HuH-7 (cell line): ENCODE measurements around the gene SELENOS.
A peak's percentile ranks its signal among the peaks of the same experiment; 100 is the strongest.

Experiments
- DNase-seq: peaks from one replicate; pipeline ENCODE4 v3.0.0; 2011; ENCODE audit warnings: low spot score

Gene SELENOS, protein sequence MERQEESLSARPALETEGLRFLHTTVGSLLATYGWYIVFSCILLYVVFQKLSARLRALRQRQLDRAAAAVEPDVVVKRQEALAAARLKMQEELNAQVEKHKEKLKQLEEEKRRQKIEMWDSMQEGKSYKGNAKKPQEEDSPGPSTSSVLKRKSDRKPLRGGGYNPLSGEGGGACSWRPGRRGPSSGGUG

DNA sequence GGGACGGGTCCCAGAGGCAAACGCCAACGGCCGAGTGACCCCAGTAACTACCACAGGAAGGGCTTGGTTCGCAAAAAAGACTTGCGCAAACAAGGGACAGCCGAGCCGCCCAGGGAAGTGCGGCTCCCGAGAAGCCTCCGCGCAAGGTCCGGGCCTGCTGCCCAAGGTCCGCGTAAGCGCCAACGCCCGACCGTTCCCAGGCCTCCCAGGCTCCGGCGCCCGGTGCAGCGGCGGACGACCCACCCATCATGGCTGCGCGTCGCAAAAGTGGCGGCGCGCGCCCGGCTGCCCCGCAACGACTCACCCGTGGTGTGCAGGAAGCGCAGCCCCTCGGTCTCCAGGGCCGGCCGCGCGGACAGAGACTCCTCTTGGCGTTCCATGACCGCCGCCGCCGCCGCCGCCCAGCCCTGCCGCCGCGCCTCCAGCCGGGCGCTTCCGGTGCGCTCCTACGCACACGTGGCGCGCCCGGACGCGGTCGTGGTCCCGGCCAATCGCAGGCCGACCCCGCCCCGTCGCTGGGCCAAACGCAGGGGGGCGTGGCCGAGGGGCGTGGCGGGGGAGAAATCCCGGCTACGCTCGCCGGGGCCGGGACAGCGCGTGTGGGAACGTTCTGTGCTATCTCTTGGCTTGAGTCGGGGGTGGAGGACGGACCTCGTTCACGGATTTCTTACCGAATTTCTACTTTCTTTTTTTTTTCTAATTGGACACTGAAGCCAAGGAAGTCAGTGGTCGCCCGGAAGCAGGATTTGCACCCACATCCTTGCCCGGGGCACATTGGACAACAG, at the start of gene SELENOS:
Gene SELENOS, minus strand, starts transcription at position 448 of the 785 bp plus-strand sequence. Its CDS starts 68 bp downstream, at position 380.
- DNase-seq, result peak; percentile 86

DNA sequence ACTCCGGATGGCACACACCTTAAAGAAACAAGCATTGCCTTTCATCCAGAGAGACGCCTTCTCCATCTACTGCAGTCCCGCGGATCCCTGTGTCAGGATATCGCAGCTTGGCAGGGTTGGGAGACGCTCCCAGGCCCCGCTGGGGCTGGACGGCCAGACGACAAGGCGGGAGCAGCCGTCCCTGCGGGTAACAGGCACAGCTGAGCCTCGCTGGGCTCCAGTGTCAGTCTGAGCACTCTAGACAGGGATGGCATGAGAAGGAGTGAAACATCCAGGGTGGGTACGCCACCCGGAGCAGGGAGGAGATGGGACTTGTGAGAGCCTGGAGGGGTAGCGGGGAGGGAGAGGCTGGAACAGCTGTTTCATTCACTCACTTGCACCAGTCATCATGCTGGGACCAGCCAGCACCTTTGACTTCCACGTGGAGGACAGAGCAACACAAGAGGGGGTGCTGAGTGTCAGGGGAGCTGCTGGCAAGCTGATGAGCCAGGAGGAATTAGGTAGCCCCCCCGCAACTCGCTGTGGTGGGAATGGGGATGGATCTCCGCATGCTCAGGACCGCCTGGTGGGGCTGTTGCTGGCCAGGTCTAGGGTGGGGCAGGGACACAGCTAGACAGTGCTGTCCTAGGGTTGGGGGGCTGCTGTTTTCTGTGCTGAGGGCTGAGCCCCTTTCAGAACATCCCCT, 49.3 kb upstream of the SELENOS start:
- DNase-seq, result no peak

DNA sequence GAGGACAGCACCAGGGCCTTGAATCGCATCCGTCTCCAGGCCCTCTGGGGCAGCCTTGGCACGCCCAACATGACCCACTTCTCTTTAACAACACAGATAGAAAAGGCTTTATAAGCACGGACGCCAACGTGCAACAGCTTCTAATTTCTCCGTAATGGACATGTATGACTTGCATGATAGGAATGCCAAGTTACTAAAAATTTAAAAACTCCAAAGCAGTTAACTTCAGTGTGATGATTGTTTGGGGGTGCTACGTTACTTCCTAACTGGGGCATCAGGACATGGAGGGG, 48.7 kb upstream of the SELENOS start:
- DNase-seq, result no peak

DNA sequence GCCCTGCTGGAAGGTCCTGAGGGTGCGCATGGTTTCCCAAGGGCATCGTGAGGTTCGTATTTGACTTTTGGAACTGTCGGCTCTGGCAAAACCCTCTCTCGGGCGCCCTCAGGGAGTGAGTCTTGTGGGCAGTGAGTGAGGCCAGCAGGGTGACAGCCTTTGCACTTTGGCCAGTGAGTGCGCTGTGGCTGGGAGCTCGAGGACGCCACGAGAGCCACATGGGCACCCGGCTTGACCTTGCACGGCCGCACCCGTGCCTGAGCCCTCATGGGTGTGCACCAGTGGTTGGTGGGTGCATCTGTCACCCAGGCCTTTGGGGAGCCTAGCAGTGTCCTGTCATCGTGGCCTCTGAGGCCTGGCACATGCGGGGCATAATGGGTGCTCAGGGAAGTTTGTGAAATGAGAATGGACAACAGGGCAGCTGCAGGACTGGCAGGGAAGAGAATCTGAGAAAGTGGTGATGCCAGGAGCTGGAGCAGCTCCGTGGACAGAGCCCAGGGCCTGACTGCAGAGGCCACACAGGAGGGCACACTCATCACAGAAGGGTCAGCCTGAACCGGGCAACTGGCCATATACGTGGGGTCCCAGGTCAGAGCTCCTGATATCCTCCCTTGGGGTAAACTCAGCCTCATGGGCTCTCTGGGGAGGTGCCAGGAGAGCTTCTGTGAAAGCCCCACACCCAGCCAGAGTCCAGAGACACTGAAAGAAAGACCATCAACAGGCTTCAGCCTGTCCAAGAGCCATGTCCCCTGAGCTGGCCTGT, 48.2 kb upstream of the SELENOS start:
- DNase-seq, result no peak

DNA sequence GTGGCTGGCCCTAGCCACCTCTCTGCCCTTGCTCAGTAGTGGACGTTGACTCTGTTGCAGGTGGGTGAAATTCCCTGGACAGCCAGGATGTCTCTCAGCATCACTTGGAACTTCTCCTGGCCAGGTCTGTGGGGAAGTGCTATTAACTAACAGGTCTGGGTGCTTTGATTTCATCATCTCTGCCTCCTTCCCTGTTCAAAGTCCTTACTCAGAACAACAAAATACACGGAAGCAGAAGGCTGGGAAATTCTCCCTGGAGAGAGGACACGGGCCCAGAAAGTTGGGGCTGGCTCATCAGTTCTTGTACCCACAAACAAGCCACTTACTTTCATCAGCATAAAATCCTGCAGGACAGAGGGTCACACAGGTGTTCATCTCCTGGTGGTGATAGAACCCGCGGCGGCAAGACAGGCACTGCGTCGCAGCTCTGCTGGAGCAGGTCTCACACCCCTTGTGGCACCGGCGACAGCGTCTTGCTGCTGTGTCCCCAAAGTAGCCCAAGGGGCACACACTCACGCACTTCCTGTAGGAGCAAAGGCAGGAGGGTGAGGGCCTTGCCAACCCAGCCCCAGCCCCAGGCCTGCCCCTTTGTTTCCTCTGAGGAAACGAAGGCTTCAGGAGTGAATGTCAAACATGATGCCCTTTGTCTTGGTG, 47.4 kb upstream of the SELENOS start:
- DNase-seq, result peak; percentile 83

DNA sequence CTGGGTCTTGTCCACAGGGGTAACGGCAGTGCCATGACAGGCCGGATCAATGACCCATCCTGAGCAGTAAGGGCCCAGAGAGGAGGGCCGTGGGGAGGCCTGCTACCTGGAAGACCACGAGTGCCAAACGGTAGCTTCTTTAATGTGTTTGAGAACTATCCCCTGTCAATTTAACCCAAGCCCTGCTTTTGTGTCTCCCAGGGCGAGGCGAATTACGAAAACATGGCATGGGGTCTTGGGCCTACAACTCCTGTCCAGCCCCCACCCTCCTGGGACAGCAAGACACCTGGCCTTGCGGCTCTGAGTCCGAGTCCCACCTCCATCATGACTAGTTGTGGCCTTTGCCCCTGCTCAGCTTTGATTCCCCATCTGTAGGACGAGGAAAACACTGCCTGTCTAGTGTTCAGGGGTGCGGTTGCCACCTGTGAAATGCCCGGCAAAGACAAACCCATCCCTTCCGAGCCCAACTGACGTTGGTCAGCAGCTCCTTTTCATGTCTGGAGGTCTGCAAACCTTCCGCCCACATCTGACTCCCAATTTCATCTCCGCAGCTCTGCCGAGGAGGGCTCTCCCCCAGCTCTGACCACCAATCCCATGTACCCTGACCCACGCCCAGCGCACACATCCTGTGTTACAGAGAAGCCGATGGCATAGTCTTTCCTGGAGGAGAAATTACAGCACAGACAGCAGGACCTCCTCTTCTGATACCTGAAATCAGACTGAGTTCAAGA, 46.7 kb upstream of the SELENOS start:
- no peak for DNase-seq

DNA sequence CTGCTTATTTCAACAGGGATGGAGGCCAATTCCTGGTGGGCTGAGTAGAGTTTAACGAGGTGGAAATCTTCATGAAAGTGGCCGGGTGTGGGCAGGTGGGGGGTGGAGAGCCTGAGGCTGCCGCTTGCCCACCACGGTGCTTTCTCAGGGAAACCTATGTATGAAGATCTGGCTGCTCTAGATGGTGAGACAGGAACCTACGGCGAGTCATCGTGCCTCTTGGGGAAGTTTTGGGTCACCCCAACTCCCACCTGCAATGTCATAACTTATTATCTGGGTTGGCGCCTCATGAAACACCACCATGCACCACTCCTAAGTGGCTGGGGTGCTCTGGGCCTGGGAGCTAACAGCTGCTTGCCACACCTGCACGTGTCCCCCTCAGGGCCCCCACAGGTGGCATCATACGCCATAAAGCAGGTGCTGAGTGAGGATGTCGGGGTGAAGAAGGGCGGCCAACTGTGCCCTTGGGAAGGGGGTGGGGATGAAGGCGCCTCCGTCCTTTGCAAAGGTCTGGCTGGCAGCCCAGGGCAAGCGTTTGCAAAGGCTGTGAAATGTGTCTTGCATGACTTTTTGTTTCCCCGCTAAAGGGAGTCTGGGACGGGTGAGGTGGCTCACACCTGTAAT, 45.7 kb upstream of the SELENOS start:
- no peak for DNase-seq

DNA sequence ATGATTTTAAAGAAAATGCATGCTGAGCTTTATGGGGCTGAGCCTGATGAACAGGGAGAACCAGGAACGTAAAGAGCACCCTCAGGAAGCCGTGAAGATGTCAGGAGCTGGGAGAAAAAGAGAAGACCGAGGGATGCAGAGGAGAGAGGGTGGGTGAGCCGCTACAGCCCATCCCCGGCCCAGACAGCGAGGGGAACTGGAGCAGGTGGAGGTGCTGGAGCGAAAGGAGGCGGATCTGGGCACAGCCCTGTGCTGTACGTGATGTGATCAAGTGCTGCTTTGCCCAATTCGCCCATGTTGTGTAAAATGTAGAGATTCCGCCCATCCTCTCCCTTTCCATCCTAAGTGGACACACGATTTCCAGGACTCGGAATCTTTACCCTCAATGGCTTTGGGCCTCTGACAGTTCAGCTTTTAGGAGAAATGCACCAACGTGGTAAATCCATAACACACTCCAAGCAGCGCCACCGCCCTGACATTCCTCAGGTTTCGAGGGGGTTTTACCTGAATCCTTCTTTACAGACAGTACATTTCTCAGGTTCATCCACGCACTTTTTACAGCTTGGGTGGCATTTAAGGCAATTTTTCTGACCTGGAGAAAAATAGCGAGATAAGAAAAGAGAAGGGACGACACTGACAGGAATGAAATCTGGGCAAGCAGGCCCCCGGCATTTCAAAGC, 44.9 kb upstream of the SELENOS start:
- no peak for DNase-seq

DNA sequence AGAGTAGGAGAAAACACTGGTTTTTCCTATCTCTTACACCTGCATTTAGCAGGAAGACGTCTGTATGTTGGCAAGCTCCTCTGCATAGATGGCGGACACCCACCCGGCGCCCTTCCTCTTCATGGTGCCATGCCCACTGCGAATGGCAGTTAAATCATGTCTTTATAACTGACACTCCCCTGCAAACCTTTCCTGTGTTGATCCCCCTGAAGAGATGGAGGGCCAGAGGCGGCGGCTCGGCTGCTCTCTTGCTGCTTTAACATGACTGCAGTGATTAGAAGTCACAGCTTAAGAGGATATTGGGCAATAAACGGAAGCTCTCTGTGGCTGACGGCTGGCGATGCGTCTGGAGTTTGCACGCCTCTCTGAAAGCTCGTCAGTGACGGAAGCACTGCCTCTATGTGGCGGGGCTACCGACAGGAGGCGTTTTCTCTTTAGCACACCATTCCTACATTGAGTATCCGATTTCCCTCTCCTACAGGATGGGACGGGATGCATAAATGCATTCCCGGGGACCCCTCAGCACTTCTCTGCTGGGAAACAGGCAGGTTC, 43.3 kb upstream of the SELENOS start:
- no peak for DNase-seq

DNA sequence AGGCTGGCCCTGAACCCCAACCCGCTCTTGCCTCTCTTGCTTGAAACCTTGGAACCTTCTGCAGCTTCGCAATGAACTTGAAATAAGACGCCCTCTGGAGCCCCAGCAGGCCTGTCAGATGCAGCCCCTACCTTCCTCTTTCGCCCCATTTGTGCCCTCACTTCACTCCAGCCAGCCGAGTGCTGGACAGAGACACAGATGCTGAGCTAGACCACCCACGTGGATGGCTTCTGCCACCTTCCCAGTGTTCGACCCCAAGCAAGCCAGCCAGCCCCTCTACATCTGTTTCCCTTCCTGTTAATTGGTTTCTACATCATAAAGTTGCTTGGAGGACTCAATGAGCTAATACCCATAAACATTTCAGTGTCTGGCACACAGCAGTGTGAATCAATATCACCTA, 41.6 kb upstream of the SELENOS start:
- DNase-seq, result no peak

DNA sequence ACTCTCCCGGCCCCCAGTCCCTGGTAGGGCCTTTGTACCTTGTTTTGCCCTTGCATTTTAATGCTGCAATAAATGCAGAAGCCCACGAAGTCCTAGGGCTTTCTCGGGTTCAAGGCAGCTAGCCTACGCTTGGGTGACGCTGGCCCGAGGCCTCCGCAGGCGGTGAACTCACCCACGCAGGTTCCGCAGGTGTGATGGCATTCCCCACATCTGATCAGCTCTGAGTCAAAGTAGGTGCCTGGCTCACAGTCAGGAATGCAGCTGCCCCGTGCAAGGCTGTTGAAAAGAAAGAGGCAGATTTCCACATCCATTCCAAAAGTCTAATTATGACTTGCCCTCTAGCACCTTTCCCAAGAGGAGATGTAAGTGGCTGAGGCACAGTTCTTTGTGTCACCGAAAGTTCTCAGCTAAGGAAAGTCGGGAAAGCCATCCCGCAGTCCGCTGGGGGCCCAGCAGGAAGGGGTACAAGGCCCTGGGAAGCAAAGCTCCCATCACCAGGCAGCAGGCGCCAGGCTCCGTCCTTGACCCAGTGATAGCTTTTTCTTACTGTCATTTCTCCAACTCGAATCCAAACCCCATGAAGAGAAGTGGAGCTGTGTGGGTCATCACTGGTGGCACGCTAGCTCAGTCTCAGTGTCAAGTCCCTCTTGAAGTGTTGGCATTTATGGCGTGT, 41.0 kb upstream of the SELENOS start:
- DNase-seq, result no peak

DNA sequence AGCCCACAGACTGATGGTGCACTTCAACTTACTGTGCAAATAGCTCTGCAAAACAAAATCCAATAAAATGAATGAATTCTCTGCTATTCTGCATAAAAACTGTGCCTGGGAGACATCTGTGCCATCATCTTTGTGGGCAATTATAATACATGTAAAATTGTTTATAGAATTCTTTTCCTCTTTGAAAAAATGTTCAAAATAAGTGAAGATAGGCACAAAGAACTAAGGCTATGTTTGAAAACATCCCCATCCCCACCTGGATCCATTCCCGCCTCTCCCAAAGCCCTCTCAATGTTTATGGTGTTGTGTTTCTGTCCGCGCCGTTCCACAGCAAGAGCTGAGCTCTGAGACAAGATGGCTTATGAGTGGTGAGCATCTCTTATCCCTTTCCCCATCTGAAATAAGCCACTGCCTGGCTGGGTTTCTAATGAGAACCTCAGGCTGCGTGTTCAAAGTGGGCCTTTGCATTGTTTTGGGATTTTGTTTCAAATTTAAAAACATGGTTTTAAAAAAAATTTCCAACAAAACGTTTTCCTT, 40.1 kb upstream of the SELENOS start:
- no peak for DNase-seq

DNA sequence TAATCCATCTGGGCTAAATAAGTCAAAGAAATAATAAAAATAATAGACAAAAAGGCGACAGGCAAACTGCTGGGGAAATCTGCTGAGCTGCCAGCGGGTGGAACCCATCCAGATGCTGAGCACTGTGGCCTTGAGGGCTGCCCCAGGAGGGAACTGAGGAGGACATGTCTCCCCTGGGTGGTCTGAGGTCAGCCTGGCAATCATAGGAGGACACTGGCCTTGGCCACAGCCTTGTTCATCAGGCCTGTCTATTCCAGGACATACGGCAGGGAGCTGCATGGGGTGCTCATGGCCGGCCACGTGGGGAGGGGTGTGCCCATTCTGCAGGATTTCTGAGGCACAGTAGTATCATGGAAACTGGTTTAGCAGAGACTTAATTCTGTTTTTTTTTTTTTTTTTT, 39.2 kb upstream of the SELENOS start:
- DNase-seq, result no peak

DNA sequence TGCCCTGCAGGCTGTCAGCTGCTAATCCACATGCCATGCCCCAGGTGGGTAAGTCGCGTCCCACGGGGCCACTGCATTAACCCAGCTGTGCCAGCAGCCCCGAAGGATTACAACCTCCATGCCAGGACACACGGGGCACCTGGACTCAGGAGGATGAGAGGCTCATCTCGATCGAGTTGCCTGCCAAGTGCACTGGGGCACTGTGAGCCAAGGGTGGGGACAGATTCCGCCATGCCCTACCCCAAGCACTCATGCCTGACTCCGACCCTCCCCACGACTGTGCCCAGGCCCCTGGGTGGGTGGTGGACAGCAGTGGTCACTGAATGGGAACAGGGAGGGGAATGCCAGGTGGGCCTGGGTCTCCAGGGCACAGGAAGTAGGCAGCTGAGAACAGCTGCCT, 38.5 kb upstream of the SELENOS start:
- DNase-seq, result no peak

DNA sequence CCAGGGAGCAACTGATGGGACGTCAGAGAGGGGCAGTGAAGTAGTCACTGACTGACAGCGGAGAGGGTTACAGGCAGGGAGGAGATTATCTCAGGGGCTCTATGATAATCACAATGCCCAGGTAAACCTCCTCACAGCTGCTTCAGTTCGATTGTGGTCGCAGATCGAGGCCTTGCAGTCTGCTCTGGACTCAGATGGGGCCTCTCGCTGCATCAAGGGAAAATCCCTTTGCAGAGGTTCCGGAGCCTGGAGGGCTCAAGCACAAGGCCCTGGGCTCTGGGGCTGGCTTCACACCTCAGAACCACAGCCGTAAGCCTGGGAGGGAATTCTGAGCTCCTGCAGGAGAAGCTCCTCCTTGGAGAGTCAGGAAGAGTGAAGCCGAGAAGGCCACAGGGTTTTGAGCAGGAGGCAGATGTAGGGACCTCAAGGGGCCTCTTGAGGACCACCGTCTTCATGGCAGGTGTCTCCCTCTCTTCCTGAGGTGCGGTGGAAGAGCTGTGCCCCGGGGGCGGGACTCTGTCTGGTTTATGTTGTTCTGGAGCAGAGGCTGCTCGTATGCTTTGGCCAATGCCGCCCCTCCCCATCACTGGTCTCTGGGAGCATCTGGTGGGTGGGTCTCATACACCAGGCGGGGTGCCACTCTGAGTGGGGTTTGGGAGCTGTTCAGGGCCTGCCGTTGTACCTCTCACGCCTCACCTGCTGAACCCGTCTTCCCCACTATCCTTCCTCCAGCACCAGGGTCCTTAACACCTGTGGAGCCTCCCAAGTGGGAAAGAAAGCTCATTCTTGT, 37.2 kb upstream of the SELENOS start:
- no peak for DNase-seq

DNA sequence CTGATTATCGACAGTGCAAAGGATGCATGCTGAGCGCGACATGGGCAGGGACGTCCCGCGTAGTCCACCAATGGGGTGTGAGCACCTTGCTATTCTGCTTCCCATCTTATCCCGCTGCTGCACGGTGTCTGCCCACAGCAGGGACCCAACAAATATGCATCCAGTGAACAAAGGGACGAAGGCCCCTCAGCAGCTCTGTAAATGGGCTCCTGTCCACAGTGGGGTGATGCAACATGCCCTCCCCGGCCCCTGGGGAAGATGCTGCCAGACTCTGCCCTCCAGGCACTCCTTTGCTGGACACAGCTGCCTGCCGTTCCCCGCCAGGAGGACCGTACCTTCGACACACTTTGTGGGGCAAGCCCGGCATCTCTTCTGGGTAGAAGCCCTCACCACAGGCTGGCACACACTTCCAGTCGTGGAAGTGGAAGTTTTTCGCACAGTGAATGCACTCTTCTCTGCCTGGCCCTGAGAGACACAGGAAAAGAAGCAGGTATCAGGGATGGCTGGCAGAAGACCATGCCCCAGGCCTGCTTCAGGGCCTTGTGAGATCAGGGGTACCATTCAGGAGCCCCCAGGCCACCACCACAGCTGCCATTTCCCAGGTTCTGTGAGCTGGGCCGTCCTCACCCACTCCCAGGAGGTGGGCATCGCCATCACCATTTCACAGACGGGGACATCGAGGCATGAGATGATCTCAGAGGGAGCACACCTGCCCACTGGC, 35.9 kb upstream of the SELENOS start:
- no peak for DNase-seq

DNA sequence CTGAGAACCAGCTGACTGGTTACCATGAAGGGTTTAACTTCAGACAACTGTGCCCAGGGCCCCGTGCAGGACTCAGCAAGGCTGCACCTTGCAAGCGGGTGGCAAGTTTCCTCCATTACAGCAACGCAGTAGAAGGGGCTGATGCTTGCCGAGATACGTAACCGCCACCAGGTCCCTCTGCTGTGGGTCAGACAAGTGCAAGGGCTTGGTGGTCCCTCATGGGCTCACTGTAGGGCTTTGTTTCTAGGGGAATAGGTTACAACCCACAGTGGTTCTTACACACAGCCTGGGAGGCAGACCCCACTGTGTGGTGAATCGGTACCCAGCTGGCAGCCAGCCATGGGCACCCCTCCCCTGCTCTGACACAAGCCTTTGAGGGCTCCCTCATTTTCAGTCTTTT, 33.2 kb upstream of the SELENOS start:
- DNase-seq, result no peak

DNA sequence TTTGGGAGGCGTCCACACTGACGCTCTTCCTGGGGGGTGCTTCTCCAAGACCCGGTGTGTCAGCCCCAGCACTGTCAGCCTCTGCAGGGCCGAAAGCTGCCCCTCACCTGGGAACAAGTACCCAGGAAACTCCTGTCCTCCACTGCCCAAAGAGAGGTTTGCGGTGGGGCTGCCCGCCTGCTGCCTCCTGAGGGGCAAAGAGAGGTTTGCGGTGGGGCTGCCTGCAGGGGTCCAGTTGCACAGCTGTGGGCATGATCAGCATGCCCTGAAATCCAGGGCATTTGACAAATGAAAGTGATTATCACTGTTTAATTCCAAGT, 32.8 kb upstream of the SELENOS start:
- no peak for DNase-seq
